ENCODE measurements around the gene RIT2. TPM values are rescaled to one million over a fixed set of nuclear protein-coding genes. Genes with fewer than 3 reads are reported as not detected.
"Not testable (repeated sequence)": the region's sequence is repeated elsewhere in the genome, so short reads cannot be mapped to it uniquely, and the experiment has no call there.

The RIT2 gene
- total and polyA plus RNA-seq, 7 donors = not detected

GRCh38 chr18:42743373-42744138, 371.9 kb downstream of the RIT2 start:
- TF ChIP-seq CTCF (IDR thresholded peaks at IDR 0.05) = no peak
- Histone ChIP-seq H3K9me3 (no peaks in the 10 kb centered on the region), H3K36me3 (ENCODE audit: insufficient read depth in 1 of 2, low read depth in 1 of 2) (no peaks in the 10 kb centered on the region), H3K4me3 (no peak overlapping the region), H3K27ac (no peak overlapping the region), H3K27me3 (ENCODE audit: insufficient read depth in 3 of 3, low read length in 2 of 3) (no peaks in the 10 kb centered on the region), H3K4me1 (no peaks in the 10 kb centered on the region)
- 75 to 78% (median 76%) methylated on average over 7 of the region's 7 CpGs for WGBS, 3 donors
- ATAC-seq (no peak), DNase-seq (no peak)
- intact Hi-C loops (cut with DNase I) = no loop called here

GRCh38 chr18:42742969-42743368, 372.5 kb downstream of the RIT2 start:
- intact Hi-C loops (cut with DNase I) = no loop called here
- Histone ChIP-seq H3K4me1 (no peaks in the 10 kb centered on the region), H3K9me3 (no peaks in the 10 kb centered on the region), H3K36me3 (ENCODE audit: insufficient read depth in 1 of 2, low read depth in 1 of 2) (no peaks in the 10 kb centered on the region), H3K27ac (no peak overlapping the region), H3K27me3 (ENCODE audit: insufficient read depth in 3 of 3, low read length in 2 of 3) (no peaks in the 10 kb centered on the region), H3K4me3 (no peak overlapping the region)
- ATAC-seq (no peak), DNase-seq (no peak)
- TF ChIP-seq CTCF (IDR thresholded peaks at IDR 0.05) = no peak

- Histone ChIP-seq H3K9me3 (no peaks in the 10 kb centered on the region), H3K4me1 (no peaks in the 10 kb centered on the region), H3K4me3 (no peak overlapping the region), H3K27me3 (ENCODE audit: insufficient read depth in 3 of 3, low read length in 2 of 3) (no peaks in the 10 kb centered on the region), H3K27ac (no peak overlapping the region), H3K36me3 (ENCODE audit: insufficient read depth in 1 of 2, low read depth in 1 of 2) (no peaks in the 10 kb centered on the region)
- DNase-seq = no peak
- ATAC-seq = no peak
- no peak for TF ChIP-seq CTCF (IDR thresholded peaks at IDR 0.05)
- intact Hi-C loops (cut with DNase I) = no loop called here
Observed at GRCh38 chr18:42742474-42742873, 373.0 kb downstream of the RIT2 start.

- DNase-seq; H3K9me3 ChIP-seq; H3K36me3 ChIP-seq (ENCODE audit: insufficient read depth in 1 of 2, low read depth in 1 of 2); H3K4me1 ChIP-seq; H3K27me3 ChIP-seq (ENCODE audit: insufficient read depth in 3 of 3, low read length in 2 of 3); H3K27ac ChIP-seq; H3K4me3 ChIP-seq; ATAC-seq; intact Hi-C loops (cut with DNase I): not testable (repeated sequence)
- 81 to 85% (median 85%) methylated on average over 12 of the region's 12 CpGs for WGBS, 3 donors
Observed at GRCh38 chr18:42741805-42742347, 373.6 kb downstream of the RIT2 start.

GRCh38 chr18:42741299-42741698, 374.2 kb downstream of the RIT2 start:
- H3K4me3 ChIP-seq; ATAC-seq; H3K9me3 ChIP-seq; H3K4me1 ChIP-seq; H3K27me3 ChIP-seq (ENCODE audit: insufficient read depth in 3 of 3, low read length in 2 of 3); intact Hi-C loops (cut with DNase I); DNase-seq; H3K27ac ChIP-seq; H3K36me3 ChIP-seq (ENCODE audit: insufficient read depth in 1 of 2, low read depth in 1 of 2): not testable (repeated sequence)
- 49 to 80% (median 63%) methylated on average over 2 of the region's 2 CpGs for WGBS, 3 donors

All from psoas muscle (tissue), 8 donors.